Activated T-helper 1 cell treated with Interleukin-2 at 50 U/mL for 16 hours (primary cell): ENCODE measurements around the gene RFESD.

ENCODE experiments used
- DNase-seq: peaks from one replicate; pipeline ENCODE4 v3.0.0-alpha.2; 2020; ENCODE audit warnings: low read depth

RFESD gene

DNA sequence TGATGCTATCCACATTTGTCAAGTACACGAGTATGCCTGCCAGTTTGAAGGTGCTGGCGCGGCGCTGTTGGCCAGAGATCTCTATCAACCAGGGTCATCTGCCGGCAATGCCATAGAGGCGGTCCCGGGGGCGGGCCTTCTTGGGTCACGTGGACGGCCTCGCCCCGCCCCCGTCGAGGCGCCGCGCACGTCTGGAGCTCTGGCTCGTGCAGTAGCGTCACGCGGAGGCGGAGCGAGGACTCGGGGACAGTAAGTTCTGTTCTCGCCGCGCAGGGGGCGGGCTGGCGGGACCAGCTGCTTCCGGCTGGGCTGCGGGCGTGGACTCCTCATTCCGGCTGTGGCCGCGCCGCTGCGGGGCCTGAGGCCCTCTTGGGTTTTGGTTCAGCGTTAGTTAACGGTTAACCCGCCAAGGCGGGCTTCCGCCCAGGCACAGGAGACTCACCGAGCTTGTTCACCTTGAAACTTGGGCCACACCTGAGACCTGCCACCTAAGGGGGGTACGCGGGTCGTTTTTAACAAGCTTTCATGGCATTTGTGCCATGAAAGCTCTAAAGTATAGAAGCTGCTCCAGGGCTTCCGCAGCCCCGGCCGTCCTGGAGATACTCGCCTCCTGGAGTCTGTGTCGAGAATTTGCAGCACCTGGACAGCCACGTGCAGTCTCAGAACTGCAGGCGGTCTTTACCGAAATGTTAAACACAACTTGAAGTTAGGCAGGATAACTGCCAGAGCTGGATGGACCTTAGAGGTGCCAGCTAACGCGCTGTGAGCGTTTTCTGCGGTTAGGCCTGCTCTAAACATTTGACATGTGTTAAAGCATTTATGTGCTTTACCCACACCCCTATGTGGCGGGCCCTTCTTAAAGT, at the start of gene RFESD:
TSS of gene RFESD (plus strand) at position 209 of the 863 bp plus-strand sequence. CDS start 5,495 bp downstream, outside the sequence.
- peak; percentile 86 for DNase-seq

DNA sequence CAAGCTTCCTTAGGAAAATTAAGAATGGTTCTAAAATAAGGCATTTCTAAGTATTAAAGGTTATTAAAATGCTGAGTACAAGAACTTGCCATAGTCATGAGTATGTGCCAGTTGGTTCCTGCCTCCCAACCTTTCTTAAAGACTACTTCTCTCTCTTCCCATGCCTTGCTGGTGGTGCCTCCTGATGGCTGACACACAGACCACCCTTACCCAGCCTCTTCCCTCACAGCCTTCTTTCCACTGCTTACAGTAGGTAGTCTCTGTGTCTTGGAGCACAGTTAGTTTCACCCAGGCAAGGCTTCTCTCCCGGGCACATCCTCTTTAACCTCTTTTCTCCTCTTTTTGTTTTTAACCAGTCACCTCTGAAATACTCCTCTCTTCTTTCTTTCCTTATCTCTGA, 47.3 kb upstream of the RFESD start:
- no peak for DNase-seq

DNA sequence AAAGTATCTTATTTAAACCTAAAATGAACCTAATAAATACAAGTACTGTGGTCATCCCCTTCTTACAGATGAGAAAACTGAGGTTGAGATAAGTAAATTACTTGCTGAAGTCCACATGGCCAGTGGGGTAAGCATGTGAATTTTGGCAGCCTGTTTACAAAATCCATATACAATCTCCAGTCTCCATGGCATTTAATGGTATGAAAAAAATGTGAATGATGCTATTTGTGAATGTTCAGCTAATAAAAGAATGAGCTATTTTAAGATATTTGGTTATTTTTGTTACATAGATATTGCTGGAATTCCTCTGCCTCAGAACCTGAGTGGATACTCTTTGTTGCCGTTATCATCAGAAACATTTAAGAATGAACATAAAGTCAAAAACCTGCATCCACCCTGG, 46.0 kb upstream of the RFESD start:
- no peak for DNase-seq

DNA sequence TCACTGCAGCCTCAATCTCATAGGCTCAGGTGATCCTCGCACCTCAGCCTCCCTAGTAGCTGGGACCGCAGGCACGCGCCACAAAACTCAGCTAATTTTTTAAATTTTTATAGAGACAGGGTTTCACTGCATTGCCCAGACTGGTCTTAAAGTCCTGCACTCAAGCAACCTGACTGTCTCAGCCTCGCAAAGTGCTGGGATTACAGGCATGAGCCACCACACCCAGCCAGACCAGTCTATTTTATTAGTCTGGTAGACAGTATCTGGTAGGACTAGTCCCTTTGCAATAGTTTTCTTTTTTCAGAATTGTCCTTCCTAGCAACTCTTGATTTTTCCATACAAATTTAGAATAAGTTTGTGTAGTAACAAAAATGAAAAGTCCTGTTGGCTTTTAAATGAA, 40.8 kb upstream of the RFESD start:
- DNase-seq = no peak

DNA sequence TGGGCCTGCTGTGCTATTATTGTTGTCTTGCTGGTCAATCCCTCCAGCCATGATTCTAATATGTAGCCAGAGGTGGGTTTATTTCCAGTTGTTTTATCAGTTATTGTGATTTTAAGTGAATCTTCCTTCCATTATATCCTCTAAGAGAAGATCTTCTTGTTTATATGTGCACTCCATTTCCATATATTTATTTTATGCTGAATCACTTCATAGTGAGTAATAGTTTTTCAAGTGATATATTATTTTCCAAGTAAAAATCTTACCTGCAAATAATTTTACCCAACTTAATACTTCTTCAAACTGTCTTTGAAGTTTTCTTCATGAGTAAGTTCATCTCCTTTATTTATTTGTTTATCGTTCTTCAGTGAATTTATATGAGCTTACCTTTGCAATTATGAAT, 40.2 kb upstream of the RFESD start:
- DNase-seq = no peak

DNA sequence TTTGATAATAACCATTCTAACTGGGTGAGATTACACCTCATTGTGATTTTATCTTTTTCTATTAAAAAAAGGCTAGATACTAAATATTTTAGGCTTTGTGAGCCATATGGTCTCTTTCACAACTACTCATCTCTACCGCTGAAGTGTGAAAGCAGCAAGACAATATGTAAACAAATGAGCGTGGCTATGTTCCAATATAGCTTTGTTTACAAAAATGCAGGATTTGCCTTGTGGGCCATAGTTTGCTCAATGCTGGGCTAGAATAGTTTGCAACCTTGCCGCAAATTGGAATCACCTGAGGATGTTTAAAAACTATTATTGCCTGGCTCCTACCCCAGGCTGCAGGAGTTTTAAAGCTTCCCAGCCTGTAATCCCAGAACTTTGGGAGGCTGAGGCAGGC, 36.9 kb upstream of the RFESD start:
- no peak for DNase-seq

DNA sequence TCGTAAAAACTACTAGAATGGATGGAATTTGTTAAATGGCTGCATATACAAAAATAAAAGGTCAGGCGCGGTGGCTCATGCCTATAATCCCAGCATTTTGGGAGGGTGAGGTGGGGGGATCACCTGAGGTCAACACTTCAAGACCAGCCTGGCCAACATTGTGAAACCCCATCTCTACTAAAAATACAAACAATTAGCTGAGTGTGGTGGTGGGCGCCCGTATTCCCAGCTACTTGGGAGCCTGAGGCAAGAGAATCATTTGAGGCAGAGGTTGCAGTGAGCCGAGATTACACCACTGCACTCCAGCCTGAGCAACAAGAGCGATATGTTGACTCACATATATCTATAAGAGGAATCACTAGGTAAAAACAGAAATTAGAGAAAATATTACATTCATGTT, 36.0 kb upstream of the RFESD start:
- no peak for DNase-seq

DNA sequence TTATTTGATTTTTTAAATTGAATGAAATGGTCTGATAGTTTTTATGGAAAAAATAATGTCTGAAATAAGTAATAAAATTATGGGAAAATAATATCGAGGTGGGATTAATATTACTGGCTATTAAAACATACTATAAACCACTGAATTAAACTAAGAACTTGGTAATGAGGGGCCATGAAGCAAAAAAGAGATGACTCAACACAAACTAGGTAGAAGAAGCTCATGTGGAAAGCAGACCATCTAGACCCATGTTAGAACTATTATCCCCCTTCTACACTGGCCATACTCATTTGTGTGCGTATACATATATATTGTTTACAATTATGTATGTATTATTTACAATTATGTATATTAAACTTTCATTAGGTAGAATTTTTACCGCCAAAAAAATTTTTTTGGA, 35.2 kb upstream of the RFESD start:
- no peak for DNase-seq

DNA sequence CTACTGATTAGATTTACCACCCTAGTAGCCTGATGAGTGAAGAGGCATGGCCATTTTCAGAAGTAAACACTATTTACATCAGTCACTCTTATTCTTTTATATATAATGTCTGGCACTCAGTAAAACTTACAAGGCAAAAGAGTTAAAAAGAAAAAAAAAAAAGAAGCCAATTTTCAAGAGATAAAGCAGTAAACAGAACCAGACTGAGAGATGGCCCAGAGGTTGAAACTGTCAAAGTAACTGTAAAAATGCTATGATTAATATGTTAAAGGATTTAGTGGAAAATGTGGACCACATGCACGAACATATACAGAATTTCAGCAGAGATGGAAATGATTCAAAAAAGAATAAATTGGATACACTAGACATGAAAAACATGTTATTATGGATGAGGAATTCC, 33.1 kb upstream of the RFESD start:
- DNase-seq = no peak

DNA sequence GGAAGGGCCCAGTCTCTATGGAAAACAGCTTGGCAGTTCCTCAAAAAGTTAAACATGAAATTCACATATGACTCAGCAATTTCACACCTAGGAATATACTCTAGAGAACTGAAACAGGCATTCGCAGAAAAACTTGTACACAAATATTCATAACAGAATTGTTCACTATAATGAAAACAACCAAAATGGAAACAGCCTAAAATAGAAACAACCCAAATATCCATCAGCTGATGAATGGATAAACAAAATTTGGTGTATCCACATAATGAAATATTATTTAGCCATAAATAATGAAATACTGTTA, 31.5 kb upstream of the RFESD start:
- no peak for DNase-seq

DNA sequence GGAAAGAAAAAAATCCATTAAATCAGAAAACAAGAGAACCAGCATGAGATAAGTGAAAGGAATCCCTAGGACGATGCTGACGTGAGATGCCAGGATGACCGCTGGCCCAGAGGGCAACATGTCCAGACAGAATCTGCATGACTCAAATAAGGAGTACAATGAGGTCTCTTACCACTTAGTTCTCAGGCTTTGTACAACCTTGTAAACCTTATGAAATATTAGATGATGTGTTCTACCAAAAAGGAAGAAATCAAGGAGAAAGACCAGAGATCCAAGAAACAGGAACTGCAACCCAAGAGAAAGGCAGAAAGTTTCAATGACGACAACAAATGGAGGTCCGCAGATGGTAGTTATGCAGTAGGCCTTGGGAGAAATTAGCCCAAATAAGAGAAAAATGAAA, 29.5 kb upstream of the RFESD start:
- DNase-seq = no peak

DNA sequence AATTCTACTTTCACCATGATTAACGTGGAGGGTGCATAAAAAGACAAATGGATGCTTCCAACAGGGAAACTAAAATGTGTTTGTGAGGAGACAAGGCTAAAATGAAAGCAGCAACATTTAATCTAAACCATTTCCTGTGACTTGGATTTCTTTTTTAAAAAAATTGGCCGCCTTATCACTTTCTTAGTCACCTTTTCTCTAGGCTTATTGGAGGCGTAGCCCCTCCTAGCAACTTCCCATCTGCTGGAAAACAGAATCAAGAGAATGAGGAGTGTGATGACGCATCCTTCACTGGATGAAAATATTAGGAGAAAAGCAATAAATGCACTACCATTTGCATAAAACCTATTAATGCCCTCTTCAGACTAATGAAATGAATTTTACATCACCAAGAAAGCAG, 27.5 kb upstream of the RFESD start:
- DNase-seq = no peak

DNA sequence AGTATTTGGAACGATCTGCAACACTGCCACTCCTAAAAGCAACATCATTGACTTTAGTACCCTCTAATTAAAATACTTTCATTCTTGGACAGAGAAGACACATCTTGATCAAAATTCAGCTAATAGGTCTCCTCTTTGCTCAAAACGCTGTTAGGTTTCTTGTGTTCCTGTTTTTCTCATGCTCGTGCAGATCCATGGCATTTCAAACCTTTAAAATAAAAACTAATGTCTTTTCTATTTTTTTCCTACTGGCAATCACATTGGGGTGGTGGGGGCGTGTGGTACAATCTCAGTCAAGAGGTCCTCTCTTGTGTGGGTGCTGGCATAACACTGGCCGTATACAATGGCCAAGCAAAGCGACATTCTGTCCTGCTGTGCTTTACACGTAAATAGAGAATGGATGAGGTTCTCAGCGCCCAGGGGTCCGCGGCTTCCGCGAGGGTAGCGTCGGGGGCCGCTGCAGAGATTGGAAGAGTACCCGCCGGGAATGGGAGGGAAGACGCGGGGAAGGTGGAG, 27.0 kb upstream of the RFESD start:
- no peak for DNase-seq

DNA sequence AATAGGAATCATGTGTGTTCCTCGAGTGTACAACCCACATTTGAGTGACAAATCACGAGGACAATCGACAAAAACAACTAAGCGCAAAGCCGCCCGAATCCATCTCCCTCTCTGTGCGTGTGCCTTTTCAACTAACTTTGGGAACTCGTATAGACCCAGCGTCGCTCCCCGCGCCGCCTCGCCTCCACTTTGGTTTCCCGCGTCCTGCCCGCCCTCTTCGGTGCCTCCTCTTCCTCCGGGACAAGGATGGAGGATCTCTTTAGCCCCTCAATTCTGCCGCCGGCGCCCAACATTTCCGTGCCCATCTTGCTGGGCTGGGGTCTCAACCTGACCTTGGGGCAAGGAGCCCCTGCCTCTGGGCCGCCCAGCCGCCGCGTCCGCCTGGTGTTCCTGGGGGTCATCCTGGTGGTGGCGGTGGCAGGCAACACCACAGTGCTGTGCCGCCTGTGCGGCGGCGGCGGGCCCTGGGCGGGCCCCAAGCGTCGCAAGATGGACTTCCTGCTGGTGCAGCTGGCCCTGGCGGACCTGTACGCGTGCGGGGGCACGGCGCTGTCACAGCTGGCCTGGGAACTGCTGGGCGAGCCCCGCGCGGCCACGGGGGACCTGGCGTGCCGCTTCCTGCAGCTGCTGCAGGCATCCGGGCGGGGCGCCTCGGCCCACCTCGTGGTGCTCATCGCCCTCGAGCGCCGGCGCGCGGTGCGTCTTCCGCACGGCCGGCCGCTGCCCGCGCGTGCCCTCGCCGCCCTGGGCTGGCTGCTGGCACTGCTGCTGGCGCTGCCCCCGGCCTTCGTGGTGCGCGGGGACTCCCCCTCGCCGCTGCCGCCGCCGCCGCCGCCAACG, 26.3 kb upstream of the RFESD start, which contains the start of gene GPR150:
TSS of gene GPR150 (plus strand) at position 58 of the 840 bp plus-strand sequence. CDS start at position 247, 189 bp downstream.
- peak; percentile 55 for DNase-seq

DNA sequence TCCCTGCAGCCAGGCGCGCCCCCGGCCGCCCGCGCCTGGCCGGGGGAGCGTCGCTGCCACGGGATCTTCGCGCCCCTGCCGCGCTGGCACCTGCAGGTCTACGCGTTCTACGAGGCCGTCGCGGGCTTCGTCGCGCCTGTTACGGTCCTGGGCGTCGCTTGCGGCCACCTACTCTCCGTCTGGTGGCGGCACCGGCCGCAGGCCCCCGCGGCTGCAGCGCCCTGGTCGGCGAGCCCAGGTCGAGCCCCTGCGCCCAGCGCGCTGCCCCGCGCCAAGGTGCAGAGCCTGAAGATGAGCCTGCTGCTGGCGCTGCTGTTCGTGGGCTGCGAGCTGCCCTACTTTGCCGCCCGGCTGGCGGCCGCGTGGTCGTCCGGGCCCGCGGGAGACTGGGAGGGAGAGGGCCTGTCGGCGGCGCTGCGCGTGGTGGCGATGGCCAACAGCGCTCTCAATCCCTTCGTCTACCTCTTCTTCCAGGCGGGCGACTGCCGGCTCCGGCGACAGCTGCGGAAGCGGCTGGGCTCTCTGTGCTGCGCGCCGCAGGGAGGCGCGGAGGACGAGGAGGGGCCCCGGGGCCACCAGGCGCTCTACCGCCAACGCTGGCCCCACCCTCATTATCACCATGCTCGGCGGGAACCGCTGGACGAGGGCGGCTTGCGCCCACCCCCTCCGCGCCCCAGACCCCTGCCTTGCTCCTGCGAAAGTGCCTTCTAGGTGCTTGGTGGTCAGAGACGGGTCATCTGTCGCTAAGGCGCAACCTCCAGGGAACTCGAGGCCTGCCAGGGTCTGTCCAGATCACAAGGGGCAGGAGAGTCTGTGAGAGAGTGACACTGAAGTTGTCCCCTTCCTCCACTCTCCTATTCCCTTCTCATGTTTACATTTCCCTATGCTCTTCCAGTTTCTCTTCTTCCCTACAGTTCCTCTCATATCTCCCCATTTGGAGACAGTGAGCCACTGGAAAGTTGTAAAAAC, 25.4 kb upstream of the RFESD start:
- peak; percentile 25 for DNase-seq

DNA sequence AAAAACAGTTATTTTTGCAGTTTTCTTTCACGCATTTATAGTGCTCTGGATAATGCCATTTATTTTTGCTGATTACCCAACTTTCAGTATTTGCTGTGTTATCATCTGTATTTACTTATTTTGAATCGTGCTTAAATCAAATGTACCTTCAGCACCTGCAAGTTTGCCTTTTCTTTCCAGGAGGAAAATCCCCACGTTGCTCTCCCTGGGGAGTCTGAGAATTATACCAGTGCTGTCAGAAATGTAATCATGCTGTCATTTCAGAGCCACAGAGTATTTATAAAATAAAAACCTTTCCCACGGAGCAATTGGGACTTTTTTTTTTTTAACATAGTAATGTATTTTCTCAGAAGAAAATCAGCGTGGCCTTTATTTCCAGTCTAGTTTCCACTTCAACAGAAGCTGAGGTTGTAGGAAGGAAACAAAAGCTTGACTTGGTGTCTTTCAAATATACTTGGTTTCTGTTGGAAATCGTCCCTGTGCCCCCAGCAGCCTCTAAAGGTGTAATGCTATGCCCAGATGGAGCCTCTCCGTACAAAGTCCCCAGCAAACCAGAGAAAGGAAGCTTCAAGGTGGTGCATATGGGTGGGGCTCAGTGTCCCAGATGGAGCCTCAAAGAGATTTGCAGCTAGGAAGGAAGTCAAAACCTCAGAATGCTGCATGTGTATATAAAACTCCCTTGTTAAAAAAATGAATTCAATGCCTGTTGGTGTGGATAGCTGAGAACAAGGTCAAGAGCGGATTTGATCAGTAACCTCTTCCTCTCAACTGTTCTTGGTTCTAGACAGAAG, 24.5 kb upstream of the RFESD start:
- peak; percentile 3 for DNase-seq

DNA sequence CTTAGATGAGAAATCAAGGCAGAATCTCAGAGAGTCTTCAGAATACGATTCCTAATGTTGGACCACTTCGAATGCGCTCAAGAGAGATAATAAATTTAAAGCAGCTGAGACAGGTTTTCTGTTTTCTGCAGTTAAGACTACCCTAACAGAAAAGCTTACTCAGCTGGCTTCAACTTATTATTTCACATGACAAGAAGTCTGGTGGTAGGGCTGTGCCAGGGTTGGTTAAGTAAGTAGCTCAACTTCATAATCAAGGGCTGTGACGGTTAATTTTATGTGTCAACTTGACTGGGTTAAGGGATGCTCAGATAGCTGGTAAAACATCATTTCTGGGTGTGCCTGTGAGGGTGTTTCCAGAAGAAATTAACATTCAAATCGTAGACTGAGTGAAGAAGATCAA, 22.9 kb upstream of the RFESD start:
- no peak for DNase-seq

DNA sequence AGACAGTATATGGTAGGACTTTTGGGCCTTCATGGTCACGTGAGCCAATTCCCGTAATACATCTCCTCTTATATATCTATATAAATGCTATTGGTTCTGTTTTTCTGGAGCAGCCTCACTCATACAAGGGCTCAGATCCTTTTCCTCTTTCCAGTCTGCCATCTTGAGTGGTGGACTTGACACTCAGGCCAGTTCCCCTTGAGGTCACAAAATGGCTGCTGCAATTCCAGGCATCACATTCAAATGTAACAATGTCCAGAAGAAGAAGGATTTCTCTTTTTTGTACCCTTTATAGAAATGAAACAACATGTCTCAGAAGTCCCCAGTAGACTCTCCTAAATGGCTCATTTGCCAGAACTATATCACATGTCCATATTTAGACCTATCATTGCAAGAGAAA, 22.2 kb upstream of the RFESD start:
- no peak for DNase-seq

DNA sequence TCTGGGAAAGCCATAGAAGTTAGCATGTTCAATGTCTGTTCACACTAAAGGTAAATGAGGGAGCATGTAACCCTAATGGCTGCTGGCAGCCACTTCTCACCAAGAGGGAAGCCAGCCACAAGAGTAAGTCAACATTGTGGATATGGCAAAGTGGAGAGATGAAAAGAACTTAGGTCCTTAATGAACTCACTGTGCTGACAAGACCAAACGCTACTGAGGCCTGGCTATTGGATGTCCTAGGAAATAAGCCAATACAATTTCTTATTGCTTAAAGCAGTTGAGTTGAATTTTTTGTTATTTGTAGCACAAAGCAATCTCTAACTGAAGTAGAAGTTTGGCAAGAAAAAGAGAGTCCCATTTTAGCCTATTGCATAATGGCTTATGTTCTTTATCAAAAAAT, 19.9 kb upstream of the RFESD start:
- no peak for DNase-seq

DNA sequence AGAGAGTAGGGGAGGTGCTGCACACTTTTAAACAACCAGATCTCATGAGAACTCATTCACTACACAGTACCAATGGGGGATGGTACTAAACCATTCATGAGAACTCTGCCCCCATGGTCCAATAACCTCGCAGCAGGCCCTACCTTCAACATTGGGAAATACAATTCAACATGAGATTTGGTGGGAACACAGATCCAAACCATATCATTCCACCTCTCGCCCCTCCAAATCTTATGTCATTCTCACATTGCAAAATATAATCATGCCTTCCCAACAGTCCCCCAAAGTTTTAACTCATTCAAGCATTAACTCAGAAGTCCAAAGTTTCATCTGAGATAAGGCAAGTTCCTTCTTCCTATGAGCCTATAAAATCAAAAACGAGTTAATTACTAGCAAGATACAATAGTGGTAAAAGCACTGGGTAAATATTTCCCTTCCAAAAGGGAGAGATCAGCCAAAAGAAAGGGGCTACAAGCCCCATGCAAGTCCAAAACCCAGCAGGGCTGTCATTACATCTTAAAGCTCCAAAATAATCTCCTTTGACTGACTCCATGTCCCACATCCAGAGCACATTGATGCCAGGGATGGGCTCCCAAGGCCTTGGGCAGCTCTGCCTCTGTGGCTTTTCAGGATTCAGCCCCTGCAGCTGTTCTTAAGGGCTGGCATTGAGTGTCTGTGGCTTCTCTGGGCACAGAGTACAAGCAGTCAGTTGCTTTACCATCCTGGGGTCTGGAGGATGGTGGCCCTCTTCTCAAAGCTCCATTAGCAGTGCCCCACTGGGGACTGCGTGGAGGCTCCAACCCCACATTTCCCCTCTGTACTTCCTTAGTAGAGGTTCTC, 18.4 kb upstream of the RFESD start:
- DNase-seq = no peak
